Amniotic stem cell (primary cell): ENCODE measurements around the gene ZNF638.
"Not testable (repeated sequence)": the region's sequence is repeated elsewhere in the genome, so short reads cannot be mapped to it uniquely, and the experiment has no call there.

Source experiments
- DNase-seq: peaks from one replicate; lab custom pipeline; 2025; lab: John Stamatoyannopoulos, UW

The ZNF638 gene

DNA sequence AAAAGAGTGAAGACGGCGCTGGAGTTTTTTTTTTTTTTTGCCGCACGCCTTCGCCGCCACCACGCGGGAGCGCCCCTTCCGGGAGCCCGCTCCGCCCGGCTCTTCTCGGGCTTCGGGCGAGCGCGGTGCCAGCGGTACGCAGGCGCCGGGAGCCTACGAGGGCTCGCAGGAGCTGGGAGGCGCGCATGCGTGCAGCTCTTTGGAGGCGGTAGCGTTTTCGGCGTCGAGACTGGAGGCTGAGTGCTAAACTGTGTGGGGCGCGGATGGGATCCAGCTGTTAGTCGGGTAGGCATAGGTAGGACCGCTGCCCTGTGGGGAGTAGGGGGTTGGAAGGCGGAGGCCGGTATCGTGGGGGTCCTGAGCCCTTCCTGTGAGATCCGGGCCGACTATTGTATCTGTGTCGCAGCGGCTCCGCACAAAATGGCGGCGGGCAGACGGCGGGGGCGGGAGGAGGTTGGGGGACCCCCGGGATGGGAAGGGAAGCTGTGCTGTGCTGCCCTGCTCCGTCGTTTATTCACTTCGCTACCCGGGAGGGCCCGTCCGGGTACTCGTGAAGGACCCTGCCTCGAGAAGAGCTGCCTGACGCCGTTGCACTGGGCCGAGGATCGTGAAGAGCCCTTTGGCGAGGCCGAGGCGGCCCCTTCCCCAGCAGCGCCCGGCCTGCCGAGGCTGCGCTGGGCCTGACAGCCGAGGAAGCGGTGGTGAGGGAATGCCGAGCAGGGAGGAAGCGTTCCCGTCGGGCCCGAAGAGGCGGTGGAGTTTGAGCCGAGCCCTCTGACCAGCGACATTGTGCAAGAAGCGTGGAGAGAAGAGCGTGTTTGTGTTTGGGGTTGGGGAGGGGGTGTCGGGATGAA is at the start of gene ZNF638:
Gene ZNF638 (plus strand): TSS at position 202 of the 854 bp plus-strand sequence. CDS start 17,173 bp downstream, outside the sequence.
- DNase-seq = peak; percentile 86

DNA sequence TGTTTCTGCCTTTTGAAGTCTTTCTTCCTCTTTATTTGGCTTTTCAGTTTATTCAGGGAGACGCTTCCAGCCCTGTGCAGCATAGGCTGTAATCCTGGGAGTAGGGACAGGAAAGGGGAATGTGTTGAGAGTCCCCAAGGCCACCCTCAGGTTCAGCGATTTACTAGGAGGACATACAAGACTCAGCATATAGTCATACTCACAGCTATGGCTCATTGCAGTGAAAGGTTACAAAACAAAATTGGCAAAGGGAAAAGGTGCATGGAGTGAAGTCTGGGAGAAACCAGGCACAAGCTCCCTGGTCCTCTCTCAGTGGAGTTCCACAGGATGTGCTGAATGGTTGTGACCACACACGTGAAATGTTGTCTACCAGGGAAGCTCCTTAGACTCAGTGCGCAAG is 49.6 kb upstream of the ZNF638 start:
- DNase-seq = no peak

GRCh38 chr2:71282493-71282892 is 49.1 kb upstream of the ZNF638 start:
- DNase-seq = no peak

DNA sequence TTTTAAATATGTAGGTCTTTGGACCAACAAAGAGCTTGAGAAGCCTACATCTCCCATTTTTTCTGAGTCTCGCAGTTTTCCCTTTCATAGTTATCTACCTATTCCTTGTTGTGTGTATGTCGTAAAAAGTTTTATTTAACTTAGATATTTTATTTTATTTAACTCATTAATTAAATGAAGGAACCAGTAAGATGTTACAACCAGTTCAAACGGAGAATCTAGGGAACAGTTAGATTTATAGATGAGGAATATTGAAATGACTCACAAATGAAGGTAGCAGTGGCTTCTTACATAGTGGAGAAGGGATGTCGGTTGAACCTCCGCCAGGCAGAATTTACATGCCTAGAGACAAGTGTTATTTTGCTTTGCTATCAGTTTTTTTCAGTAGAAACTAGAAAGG is 48.5 kb upstream of the ZNF638 start:
- no peak for DNase-seq

DNA sequence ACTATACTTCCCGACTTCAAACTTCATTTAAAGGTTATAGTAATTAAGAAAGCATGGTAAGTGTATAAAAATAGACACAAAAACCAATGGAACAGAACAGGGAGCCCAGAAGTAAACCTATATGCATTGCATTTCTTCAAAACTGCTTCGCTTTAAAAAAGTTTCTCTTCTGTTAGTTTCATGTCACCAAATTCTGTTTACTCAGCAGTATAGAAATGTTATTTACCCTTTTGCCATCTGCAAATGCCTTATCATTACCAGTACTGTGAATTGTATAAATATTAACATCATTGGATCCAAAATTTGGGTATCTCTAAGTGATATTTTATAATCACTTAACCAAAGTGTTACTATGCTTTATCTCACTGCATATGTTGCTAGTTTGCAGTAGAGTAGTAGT is 45.9 kb upstream of the ZNF638 start:
- no peak for DNase-seq

DNA sequence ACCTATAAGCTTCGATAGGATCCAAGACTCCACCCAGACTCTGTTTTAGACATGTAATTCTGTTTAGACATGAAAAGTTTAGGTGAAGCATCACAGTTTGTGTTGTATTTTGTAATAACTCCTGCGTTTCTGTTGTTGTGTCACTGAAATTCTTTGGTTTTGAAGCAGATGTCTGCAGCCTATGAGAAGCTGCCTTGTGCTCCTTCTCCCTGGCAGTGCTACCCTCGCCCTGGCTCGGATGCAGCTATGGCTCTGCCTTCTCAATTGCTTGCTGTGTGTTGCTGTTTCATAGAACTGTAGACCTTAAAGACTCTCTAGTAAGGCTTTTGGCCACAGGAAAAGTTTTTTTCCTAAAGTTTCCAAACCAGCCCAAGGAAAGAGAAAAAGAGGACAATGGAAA is 40.2 kb upstream of the ZNF638 start:
- no peak for DNase-seq

DNA sequence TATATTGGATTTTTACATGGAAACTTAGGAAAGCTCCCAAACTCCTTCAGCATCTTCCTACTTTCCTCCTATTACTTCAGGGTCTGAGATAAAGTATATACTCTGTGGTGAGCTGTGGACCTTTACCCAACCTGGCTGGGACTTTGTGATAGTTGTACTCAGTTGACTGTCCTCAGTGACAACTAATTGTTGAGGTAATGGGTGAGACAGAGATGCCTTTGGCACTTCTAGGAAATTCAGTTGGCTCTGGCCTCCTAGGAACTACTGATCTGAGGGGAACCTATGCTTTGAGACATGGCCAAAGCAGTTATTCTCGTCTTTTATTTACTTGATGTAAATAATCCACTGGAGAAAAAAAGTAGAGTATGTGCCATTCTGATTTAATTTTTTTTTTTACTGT is 39.4 kb upstream of the ZNF638 start:
- DNase-seq = no peak

- DNase-seq = no peak
These were observed 32.7 kb upstream of the ZNF638 start for GRCh38 chr2:71298914-71299313.

DNA sequence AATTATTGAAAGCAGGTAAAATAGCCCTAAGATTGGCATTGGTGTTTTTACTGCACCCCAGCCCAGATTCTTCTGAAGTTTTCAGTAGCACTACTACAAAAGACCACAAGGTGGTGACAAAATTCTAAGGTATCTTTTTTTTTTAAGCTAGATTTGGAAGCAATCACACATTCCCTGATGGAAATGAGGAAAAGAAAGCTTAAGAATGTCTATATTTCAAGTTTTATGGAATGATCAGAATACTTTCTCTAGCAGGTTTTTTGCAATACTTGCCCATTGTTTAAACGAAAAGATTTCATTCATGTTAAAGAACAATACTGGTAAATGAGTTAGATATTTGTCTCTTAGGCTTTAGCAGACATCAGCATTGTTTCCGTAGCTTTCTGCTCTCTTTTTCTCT is 32.1 kb upstream of the ZNF638 start:
- DNase-seq = peak; percentile 7

- no peak for DNase-seq
These were observed 27.7 kb upstream of the ZNF638 start for GRCh38 chr2:71303849-71304248.

- DNase-seq = no peak
These were observed 24.8 kb upstream of the ZNF638 start for GRCh38 chr2:71306762-71307161.

DNA sequence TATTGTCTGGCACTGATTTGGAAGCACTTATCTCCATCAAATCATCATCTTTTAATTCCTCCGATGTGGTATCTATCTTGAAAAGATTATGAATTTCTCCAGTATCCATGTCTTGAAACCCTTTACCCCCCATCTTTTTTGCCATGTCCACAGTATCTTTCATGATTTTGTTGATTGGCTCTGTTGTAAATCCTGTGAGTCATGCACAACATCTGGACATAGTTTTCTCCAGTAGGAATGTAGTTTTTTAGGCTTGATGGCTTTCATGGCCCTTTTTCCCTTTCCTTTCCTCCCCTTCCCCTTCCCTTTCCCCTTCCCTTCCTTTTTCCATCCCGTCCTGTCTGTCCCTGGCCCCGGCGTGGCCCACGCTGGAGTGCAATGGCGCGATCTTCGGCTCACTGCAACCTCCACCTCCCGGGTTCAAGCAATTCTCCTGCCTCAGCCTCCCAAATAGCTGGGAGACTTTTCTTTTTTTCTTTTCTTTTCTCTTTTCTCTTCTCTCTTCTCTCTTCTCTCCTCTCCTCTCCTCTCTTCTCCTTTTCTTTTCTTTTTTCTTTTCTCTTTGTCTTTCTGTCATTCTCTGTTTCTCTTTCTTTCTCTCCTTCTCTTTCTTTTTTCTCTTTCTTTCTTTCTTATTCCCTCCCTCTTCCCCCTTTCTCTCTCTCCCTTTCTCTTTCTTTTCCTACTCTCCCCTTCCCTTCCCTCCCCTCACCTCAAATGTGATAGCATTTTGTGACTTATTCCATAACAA is 18.4 kb upstream of the ZNF638 start:
- DNase-seq = no peak

DNA sequence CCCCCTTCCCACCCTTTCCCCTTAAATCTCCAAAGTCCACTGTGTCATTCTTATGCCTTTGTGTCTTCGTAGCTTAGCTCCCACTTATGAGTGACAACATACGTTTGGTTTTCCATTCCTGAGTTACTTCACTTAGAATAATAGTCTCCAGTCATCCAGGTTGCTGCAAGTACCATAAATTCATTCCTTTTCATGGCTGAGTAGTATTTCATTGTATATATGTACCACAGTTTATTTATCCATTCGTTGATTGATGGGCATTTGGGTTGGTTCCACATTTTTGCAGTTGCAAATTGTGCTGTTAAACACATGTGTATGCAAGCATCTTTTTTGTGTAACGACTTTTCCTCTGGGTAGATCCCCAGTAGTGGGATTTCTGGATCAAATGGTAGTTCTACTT is 14.5 kb upstream of the ZNF638 start:
- no peak for DNase-seq

- DNase-seq = not testable (repeated sequence)
These were observed 13.7 kb upstream of the ZNF638 start for GRCh38 chr2:71317900-71318299.

DNA sequence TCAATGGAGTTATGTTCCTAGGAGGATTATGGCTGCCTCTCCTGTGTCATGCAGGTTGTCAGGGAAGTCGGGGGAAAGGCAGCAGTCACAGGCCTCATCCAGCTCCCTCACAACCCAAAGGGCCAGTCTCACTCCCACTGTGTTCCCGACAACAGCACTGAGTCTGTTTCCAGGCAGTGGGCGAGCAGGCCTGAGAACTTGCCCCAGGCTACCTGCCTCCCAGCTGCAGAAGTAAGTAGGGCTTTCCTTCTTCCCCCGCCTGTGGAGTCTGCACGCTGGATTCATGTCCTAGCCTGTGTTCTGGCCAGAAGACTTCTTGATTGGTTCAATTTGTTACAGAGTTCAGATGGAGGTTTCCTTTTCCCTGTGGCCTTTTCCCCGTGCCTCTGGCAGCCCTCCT is 8.2 kb upstream of the ZNF638 start:
- DNase-seq = no peak

GRCh38 chr2:71326968-71327367 is 4.6 kb upstream of the ZNF638 start:
- DNase-seq = no peak

GRCh38 chr2:71327916-71328315 is 3.7 kb upstream of the ZNF638 start:
- DNase-seq = no peak

DNA sequence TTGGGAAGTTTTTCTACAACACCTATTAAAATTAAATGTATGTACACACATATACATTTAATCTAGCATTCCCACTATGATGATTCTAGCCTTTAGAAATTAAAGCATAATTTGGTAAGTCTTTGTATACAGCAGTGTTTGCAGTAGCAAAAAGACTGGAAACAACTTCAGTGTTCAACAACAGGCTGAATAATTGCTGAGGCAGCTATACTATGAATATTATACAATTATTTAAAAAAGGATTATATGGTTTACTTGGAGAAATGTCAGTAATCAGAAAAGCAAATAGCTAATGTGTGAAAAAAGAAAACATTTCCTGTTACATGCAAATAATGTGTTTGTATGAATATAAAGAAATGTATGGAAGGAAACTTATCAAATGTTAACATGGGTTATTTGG is 1.4 kb upstream of the ZNF638 start:
- no peak for DNase-seq

DNA sequence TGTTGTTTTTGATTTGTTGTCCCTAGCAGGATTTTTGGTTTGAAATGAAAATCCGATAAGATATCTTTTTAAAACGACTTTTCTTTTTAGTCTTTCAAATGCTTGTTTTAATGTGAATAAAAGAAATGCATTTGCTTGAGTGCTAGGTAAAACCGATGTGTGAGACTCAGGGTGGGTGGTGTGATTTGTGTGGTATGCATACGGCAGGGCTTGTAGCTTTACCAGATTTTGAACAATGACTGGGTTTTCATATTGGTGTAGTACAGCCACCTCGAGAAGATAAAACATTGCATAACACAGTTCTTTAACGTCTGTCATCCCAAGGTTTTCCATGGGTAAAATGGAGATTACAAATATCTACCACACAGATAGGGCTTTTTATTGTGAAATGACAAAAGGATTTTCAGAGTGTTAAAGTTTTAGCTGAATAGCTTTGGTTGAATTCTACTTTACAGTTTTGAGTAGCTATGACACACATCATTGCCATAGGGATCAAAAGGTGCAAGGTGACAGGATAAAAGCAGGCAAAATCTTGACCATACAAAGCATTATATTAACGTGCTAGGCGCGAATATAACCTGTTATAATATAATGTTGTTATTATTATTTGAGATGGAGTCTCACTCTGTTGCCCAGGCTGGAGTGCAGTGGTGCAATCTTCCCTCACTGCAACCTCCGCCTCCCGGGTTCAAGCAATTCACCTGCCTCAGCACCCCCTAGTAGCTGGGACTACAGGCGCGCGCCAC is 824 bp upstream of the ZNF638 start:
- no peak for DNase-seq

GRCh38 chr2:71331331-71331580 is 326 bp upstream of the ZNF638 start:
- not testable (repeated sequence) for DNase-seq

GRCh38 chr2:71332435-71332796 is 834 bp downstream of the ZNF638 start:
- no peak for DNase-seq

DNA sequence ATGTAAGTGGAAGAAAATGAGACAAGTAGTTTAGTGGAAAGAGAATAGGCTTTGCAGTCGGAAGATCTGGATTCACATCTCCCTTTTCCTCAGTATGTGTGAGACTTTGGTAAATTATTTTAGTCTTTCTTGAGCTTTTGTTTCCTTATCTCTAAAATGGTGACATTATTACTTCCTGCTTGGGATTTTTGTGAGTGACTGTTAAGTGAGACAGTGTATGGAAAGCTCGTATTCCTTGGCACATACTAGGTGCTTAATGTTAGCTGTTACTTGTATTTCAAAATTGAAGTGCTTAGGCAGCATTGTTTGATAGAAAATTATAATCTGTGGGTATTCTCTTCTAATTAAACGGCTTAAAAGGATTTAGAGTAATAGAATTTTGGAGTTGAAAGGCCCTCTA is 2.0 kb downstream of the ZNF638 start:
- no peak for DNase-seq

DNA sequence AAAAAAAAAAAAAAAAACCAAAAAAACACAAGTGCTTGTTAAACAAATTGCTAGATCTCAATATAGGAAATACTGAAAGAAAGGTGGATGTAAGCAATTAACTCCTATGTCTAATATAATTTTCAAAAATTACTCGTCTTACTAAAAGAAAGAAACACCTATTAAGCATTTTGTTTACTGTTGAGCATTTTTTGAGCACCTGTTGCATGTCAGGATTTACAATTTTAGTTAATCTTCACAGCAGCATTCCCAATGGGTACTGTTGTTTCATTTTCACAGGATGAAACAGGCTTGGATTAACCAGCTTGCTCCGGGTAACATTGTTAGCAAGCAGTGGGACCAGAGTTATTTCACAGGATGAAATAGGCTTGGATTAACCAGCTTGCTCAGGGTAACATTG is 4.8 kb downstream of the ZNF638 start:
- no peak for DNase-seq
